WTC11 (cell line): Measurements from ENCODE around the gene NKX2-3.

ENCODE experiments used
- MAX ChIP-seq: sonication (generic); formaldehyde crosslinking; IDR thresholded peaks from 2 replicates; pipeline ENCODE4 v1.8.0; 2022; ENCODE audit warnings: mild to moderate bottlenecking, missing genetic modification reagents
- TF ChIP-seq, protein P1 (sequence below): fragments of 200-600 bp; IDR thresholded peaks from 2 replicates; pipeline ENCODE4 v1.8.0; 2022; ENCODE audit warnings: antibody characterized with exemption

- TF ChIP-seq, protein P1, sequence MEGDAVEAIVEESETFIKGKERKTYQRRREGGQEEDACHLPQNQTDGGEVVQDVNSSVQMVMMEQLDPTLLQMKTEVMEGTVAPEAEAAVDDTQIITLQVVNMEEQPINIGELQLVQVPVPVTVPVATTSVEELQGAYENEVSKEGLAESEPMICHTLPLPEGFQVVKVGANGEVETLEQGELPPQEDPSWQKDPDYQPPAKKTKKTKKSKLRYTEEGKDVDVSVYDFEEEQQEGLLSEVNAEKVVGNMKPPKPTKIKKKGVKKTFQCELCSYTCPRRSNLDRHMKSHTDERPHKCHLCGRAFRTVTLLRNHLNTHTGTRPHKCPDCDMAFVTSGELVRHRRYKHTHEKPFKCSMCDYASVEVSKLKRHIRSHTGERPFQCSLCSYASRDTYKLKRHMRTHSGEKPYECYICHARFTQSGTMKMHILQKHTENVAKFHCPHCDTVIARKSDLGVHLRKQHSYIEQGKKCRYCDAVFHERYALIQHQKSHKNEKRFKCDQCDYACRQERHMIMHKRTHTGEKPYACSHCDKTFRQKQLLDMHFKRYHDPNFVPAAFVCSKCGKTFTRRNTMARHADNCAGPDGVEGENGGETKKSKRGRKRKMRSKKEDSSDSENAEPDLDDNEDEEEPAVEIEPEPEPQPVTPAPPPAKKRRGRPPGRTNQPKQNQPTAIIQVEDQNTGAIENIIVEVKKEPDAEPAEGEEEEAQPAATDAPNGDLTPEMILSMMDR, result no peak
- no peak for TF ChIP-seq MAX (CRISPR knock-in tag)
These were observed 7.9 kb upstream of the NKX2-3 start for GRCh38 chr10:99524736-99525380.
